IMR-90 (cell line): Measurements from ENCODE around the gene MAML3. TPM values are rescaled to one million over a fixed set of nuclear protein-coding genes. Genes with fewer than 3 reads are reported as not detected.

ENCODE experiments used
- ATAC-seq: fragments of 200-7000 bp; cut with Tn5 transposase; 2 replicates; pipeline ENCODE4 v1.9.1; 2020; ENCODE audit warnings: low read depth, mild to moderate bottlenecking, moderate library complexity
- BruUV-seq: library from RNA; stranded (reverse); fragments of 400-500 nt; replicated peaks from 2 replicates; lab custom pipeline; 2021; lab: Mats Ljungman, UMichigan
- CTCF ChIA-PET: fragments of 300-600 bp; formaldehyde crosslinking; extraction: SDS; loops from one replicate; lab custom pipeline; 2021; ENCODE audit warnings: antibody characterized with exemption; lab: Yijun Ruan, JAX
- POLR2A ChIA-PET: fragments of 300-600 bp; sonication (Branson Sonifier 250); formaldehyde crosslinking; loops from one replicate; lab custom pipeline; 2022; ENCODE audit warnings: antibody characterized with exemption; ENCODE audit not compliant: unreplicated experiment; lab: Charles Lee
- DNase-seq: peaks from one replicate; pipeline ENCODE4 v3.0.0; 2013
- H2AFZ ChIP-seq: replicated peaks from 2 replicates; pipeline ENCODE3; 2013; ENCODE audit warnings: low read length, mild to moderate bottlenecking; ENCODE audit not compliant: poor library complexity
- H2AK5ac ChIP-seq: 2 replicates; pipeline ENCODE4 v1.6.1; 2013; ENCODE audit warnings: low read depth, low read length, inconsistent platforms
- H2AK9ac ChIP-seq: replicated peaks from 2 replicates; pipeline ENCODE3; 2013; ENCODE audit warnings: mild to moderate bottlenecking, low read depth, low read length, moderate library complexity; ENCODE audit not compliant: poor library complexity
- H2BK120ac ChIP-seq: 2 replicates; pipeline ENCODE4 v1.6.1; 2013; ENCODE audit warnings: low read depth, low read length, inconsistent platforms
- H2BK15ac ChIP-seq: 3 replicates; pipeline ENCODE4 v1.6.1; 2013; ENCODE audit warnings: low read depth, low read length, inconsistent platforms
- H2BK20ac ChIP-seq: 2 replicates; pipeline ENCODE4 v1.6.1; 2013; ENCODE audit warnings: low read depth, mild to moderate bottlenecking, inconsistent platforms, low read length, moderate library complexity
- H2BK5ac ChIP-seq: 2 replicates; pipeline ENCODE4 v1.6.1; 2013; ENCODE audit warnings: mild to moderate bottlenecking, low read depth, low read length, inconsistent platforms; ENCODE audit not compliant: poor library complexity, severe bottlenecking
- H3K14ac ChIP-seq: replicated peaks from 2 replicates; pipeline ENCODE4 v1.6.1; 2013; ENCODE audit warnings: low read depth, low read length, inconsistent platforms
- H3K18ac ChIP-seq: 2 replicates; pipeline ENCODE4 v1.6.1; 2013; ENCODE audit warnings: low read depth, low read length, control low read depth
- H3K23ac ChIP-seq: 2 replicates; pipeline ENCODE4 v1.6.1; 2013; ENCODE audit warnings: low read depth, low read length, inconsistent platforms
- H3K27ac ChIP-seq: 2 replicates; pipeline ENCODE4 v1.5.1; 2013; ENCODE audit warnings: mild to moderate bottlenecking, control low read depth, low read length; ENCODE audit not compliant: insufficient read depth
- H3K27me3 ChIP-seq: 2 replicates; pipeline ENCODE4 v1.6.1; 2013; ENCODE audit warnings: low read length; ENCODE audit not compliant: control insufficient read depth, insufficient read depth
- H3K36me3 ChIP-seq: 2 replicates; pipeline ENCODE4 v1.6.1; 2013; ENCODE audit warnings: low read length, mixed read lengths; ENCODE audit not compliant: control insufficient read depth, insufficient read depth
- H3K4ac ChIP-seq: 2 replicates; pipeline ENCODE4 v1.6.1; 2013; ENCODE audit warnings: low read depth, low read length, inconsistent platforms
- H3K4me1 ChIP-seq: 2 replicates; pipeline ENCODE4 v1.6.1; 2013; ENCODE audit warnings: low read length, mixed read lengths; ENCODE audit not compliant: control insufficient read depth, insufficient read depth
- H3K4me2 ChIP-seq: 2 replicates; pipeline ENCODE4 v1.6.1; 2013; ENCODE audit warnings: low read depth, mild to moderate bottlenecking, control low read depth, low read length, moderate library complexity
- H3K4me3 ChIP-seq: 2 replicates; pipeline ENCODE4 v1.5.1; 2013; ENCODE audit warnings: low read depth, mild to moderate bottlenecking, control low read depth, low read length, moderate library complexity; ENCODE audit not compliant: insufficient read depth
- H3K56ac ChIP-seq: 2 replicates; pipeline ENCODE4 v1.6.1; 2013; ENCODE audit warnings: low read length, inconsistent platforms; ENCODE audit not compliant: insufficient read depth; ENCODE audit errors: extremely low read depth
- H3K79me1 ChIP-seq, 2 experiments: 2 replicates each; pipeline ENCODE4 v1.6.1; 2013; ENCODE audit warnings: low read length in 2 of 2, inconsistent platforms in 1 of 2, low read depth in 1 of 2
- H3K9ac ChIP-seq: 2 replicates; pipeline ENCODE4 v1.6.1; 2013; ENCODE audit warnings: low read depth, low read length, control low read depth
- H3K9me1 ChIP-seq: 2 replicates; pipeline ENCODE4 v1.6.1; 2013; ENCODE audit warnings: low read length, inconsistent platforms; ENCODE audit not compliant: insufficient read depth
- H3K9me3 ChIP-seq: 2 replicates; pipeline ENCODE4 v1.6.1; 2013; ENCODE audit warnings: low read length; ENCODE audit not compliant: control insufficient read depth, insufficient read depth
- H4K20me1 ChIP-seq: 2 replicates; pipeline ENCODE4 v1.6.1; 2013; ENCODE audit warnings: low read length, inconsistent platforms; ENCODE audit not compliant: insufficient read depth
- H4K5ac ChIP-seq: 2 replicates; pipeline ENCODE4 v1.6.1; 2013; ENCODE audit warnings: mild to moderate bottlenecking, low read depth, low read length, control low read depth
- H4K8ac ChIP-seq, 2 experiments: 2 replicates each; pipeline ENCODE4 v1.6.1; 2013; ENCODE audit warnings: low read depth in 2 of 2, low read length in 2 of 2, control low read depth in 1 of 2, inconsistent platforms in 1 of 2
- H4K91ac ChIP-seq: 2 replicates; pipeline ENCODE4 v1.6.1; 2013; ENCODE audit warnings: low read depth, low read length, inconsistent platforms; ENCODE audit not compliant: insufficient read depth
- BHLHE40 ChIP-seq: fragments of 150-350 bp; IDR thresholded peaks from 2 replicates; pipeline ENCODE4 v1.6.1; 2016; ENCODE audit warnings: mild to moderate bottlenecking, low read depth, low read length
- CEBPB ChIP-seq: IDR thresholded peaks from 2 replicates; pipeline ENCODE4 v1.6.1; 2012; ENCODE audit warnings: low read depth, low read length, improper control_type of control experiment
- CHD1 ChIP-seq: IDR thresholded peaks from 2 replicates; pipeline ENCODE4 v1.6.1; 2012; ENCODE audit warnings: low read depth, low read length, improper control_type of control experiment
- ELK1 ChIP-seq: fragments of 150-350 bp; IDR thresholded peaks from 2 replicates; pipeline ENCODE4 v1.6.1; 2016; ENCODE audit warnings: low read depth, mild to moderate bottlenecking, low read length, moderate library complexity, borderline replicate concordance
- MAFK ChIP-seq: IDR thresholded peaks from 2 replicates; pipeline ENCODE4 v1.6.1; 2012; ENCODE audit warnings: low read depth, low read length, improper control_type of control experiment
- NFE2L2 ChIP-seq: fragments of 150-350 bp; IDR thresholded peaks from 2 replicates; pipeline ENCODE4 v1.6.1; 2016; ENCODE audit warnings: low read depth, mild to moderate bottlenecking, low read length
- RFX5 ChIP-seq: IDR thresholded peaks from 2 replicates; pipeline ENCODE4 v1.8.0; 2012; ENCODE audit warnings: low read depth, mild to moderate bottlenecking, low read length, moderate library complexity
- WGBS, 2 experiments: methylation state at CpG; one replicate each; pipeline versions ENCODE4 v1.1.5 to v1.1.7; 2013; ENCODE audit warnings: missing lambda C conversion rate in 2 of 2; ENCODE audit not compliant: insufficient read length in 1 of 2; ENCODE audit errors: extremely low coverage in 2 of 2; 5-methylcytosine and 5-hydroxymethylcytosine counted together
- dilution Hi-C: fragments of 300-500 bp; cut with HindIII; formaldehyde crosslinking; loops from one replicate; pipeline ENCODE4 v1.14.3; 2018; ENCODE audit warnings: low sequenced_read_pairs; ENCODE audit not compliant: unreplicated experiment
- in situ Hi-C: fragments of 300-500 bp; cut with MboI; formaldehyde crosslinking; loops from 3 replicates; pipeline ENCODE4 v1.14.3; 2019; ENCODE audit warnings: low sequenced_read_pairs, inconsistent platforms, mixed read lengths
- intact Hi-C: fragments of 100-400 bp; cut with micrococcal nuclease; formaldehyde crosslinking; loops from 2 replicates; pipeline ENCODE4 v1.10.0; 2022
- polyA plus RNA-seq, 3 experiments: library from polyadenylated mRNA; depleted of rRNA; stranded (reverse); fragments of >200 nt; gene quantifications; 2 replicates each; pipeline ENCODE4 v1.2.3, GENCODE V29; 2012; ENCODE audit warnings: low replicate concordance in 1 of 3
- total RNA-seq: library from RNA; depleted of rRNA; stranded (reverse); fragments of >200 nt; gene quantifications from 2 replicates; pipeline ENCODE4 v1.2.3, GENCODE V29; 2012

MAML3 gene
- total and polyA plus RNA-seq, 2 of the 4 experiments (the other 2 are of a cell fraction) = 0.90 to 1.7 TPM

GRCh38 chr4:140070366-140070765, 83.6 kb downstream of the MAML3 start:
- H2BK120ac ChIP-seq = peak overlapping the region; percentile 79; the same call in 1 of the 2 replicates
- H2AK5ac ChIP-seq = no peak overlapping the region
- peak overlapping the region; percentile 60; the same call in 1 of the 2 replicates for H2BK20ac ChIP-seq
- peak overlapping the region; percentile 18; the same call in 1 of the 2 replicates for H3K23ac ChIP-seq
- ChIA-PET CTCF (no interaction called here), POLR2A (no interaction called here)
- peak overlapping the region; percentile 52 to 56; a peak in 3 of 4 replicates for H4K8ac ChIP-seq
- H3K9ac ChIP-seq = no peak overlapping the region; the same call in 1 of the 2 replicates
- in situ Hi-C loops (no loop called here), dilution Hi-C loops (no loop called here), intact Hi-C loops (no loop called here)
- no peaks in the 10 kb centered on the region for H4K20me1 ChIP-seq
- H3K9me3 ChIP-seq = no peaks in the 10 kb centered on the region
- H2AK9ac ChIP-seq = no peak overlapping the region
- no peaks in the 10 kb centered on the region for H3K36me3 ChIP-seq
- no peak overlapping the region for H3K4me3 ChIP-seq
- H3K79me1 ChIP-seq = peaks cover 6 to 20% of the 10 kb centered on the region in 2 experiments; a peak in 3 of 4 replicates
- peak overlapping the region; percentile 26; the same call in 1 of the 2 replicates for H3K4ac ChIP-seq
- no TSS peak for BruUV-seq
- H3K56ac ChIP-seq = no peak overlapping the region
- no peak for DNase-seq
- peak overlapping the region; percentile 42; the same call in 1 of the 2 replicates for H3K4me2 ChIP-seq
- H4K5ac ChIP-seq = peak overlapping the region; percentile 64; the same call in 1 of the 2 replicates
- peak overlapping the region; percentile 59 for H2BK5ac ChIP-seq
- no peak overlapping the region for H2AFZ ChIP-seq
- WGBS, 2 experiments = 100% methylated on average over 2 of the region's 2 CpGs; no CpG with 5 or more reads in 1 of the 2 experiments
- no peak overlapping the region for H3K27ac ChIP-seq
- TF ChIP-seq CHD1 (no peak), MAFK (no peak), ELK1 (no peak), BHLHE40 (no peak), RFX5 (no peak), NFE2L2 (no peak), CEBPB (no peak)
- H3K4me1 ChIP-seq = peaks cover 17% of the 10 kb centered on the region
- H3K18ac ChIP-seq = peak overlapping the region; percentile 86; the same call in 1 of the 2 replicates
- H3K27me3 ChIP-seq = no peaks in the 10 kb centered on the region
- peaks cover 12% of the 10 kb centered on the region for H3K9me1 ChIP-seq
- peak overlapping the region; percentile 41; the same call in 1 of the 2 replicates for H3K14ac ChIP-seq
- ATAC-seq = no peak
- no peak overlapping the region; the same call in 1 of the 2 replicates for H4K91ac ChIP-seq
- peak overlapping the region; percentile 59; the same call in 2 of the 3 replicates for H2BK15ac ChIP-seq
